ENCODE data around the gene CASQ1.

The CASQ1 gene

DNA sequence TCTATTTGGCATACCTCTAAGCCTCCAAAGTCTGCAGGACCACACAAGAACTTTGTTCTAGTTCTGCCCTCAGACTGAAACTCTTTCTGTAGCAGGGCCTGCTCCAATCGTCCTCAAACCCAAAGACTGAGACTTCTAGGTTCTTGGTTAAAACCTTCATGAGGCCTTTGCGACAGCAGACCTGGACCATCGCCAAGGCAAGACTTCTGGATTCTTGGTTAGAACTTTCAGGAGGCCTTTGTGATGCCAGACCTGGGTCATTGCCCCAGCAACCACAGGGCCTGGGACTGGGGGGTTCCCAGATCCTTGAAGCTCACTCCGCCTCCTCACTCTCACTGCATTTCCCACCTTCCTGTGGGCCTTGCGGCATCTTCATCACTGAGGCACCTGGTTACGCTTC is 39.1 kb upstream of the CASQ1 start, which contains the start of gene ATP1A4:
TSS of gene ATP1A4 (plus strand) at position 301 of the 400 bp plus-strand sequence. CDS start 438 bp downstream, outside the sequence.
- no peak for TF ChIP-seq ZNF274 (IDR thresholded peaks at IDR 0.05; ENCODE audit: low read depth, low read length)
- no peak for TF ChIP-seq YY1 (IDR thresholded peaks at IDR 0.05; ENCODE audit: insufficient read depth, insufficient read length)
- no peak for TF ChIP-seq SUZ12 (IDR thresholded peaks at IDR 0.05; ENCODE audit: extremely low read depth, insufficient read depth, insufficient read length)
- Histone ChIP-seq H3K9ac (ENCODE audit: insufficient read length, low read depth) (no peak within 1 kb of the TSS), H3K4me1 (ENCODE audit: insufficient read depth, insufficient read length) (no peaks in the 10 kb centered on the region), H3K36me3 (ENCODE audit: insufficient read depth, insufficient read length, low read length) (no peaks in the 10 kb centered on the region), H3K4me3 (ENCODE audit: insufficient read length, low read depth) (no peak within 1 kb of the TSS), H3K9me3 (ENCODE audit: insufficient read depth, low read length) (no peaks in the 10 kb centered on the region), H3K27me3 (ENCODE audit: insufficient read depth, insufficient read length) (no peaks in the 10 kb centered on the region)
- DNase-seq (ENCODE audit: low read depth, low spot score): no peak

DNA sequence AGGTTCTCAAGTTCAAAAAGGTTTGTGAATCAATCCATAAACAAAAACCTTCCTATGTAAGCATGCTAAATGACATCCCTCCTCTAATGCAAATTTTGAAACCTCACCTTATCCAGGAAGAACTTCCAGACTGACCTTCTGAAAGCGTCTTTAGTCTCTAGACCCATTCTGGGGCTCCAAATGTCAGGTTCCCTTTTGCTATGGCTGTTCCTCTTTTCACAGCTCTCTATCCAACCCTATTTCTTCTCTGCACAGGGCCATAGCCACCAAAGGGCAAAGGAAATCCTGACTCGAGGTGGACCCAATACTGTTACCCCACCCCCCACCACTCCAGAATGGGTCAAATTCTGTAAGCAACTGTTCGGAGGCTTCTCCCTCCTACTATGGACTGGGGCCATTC is 35.6 kb upstream of the CASQ1 start:
- Histone ChIP-seq H3K4me1 (ENCODE audit: insufficient read depth, insufficient read length) (no peaks in the 10 kb centered on the region), H3K27me3 (ENCODE audit: insufficient read depth, insufficient read length) (no peaks in the 10 kb centered on the region), H3K9me3 (ENCODE audit: insufficient read depth, low read length) (no peaks in the 10 kb centered on the region), H3K4me3 (ENCODE audit: insufficient read length, low read depth) (no peak overlapping the region), H3K36me3 (ENCODE audit: insufficient read depth, insufficient read length, low read length) (no peaks in the 10 kb centered on the region), H3K9ac (ENCODE audit: insufficient read length, low read depth) (no peak overlapping the region)
- no peak for DNase-seq (ENCODE audit: low read depth, low spot score)
- TF ChIP-seq YY1 (IDR thresholded peaks at IDR 0.05; ENCODE audit: insufficient read depth, insufficient read length): no peak
- no peak for TF ChIP-seq SUZ12 (IDR thresholded peaks at IDR 0.05; ENCODE audit: extremely low read depth, insufficient read depth, insufficient read length)

DNA sequence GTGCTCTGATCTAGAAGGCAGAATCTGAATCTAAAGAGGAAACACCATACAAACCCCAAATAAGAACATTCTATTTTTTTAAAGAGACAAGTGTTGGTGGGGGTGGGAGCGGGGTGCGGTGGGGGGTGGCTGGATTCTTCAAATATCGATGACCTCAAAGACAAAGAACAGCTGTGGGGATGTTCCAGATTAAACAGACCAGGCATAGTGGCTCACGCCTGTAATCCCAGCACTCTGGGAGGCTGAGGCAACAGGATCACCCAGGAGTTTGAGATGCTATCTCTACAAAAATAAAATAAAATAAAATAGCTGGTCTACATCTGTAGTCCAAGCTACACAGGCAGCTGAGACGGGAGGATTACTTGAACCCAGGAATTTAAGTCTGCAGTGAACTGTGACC is 34.0 kb upstream of the CASQ1 start:
- no peak overlapping the region for H3K4me3 ChIP-seq (ENCODE audit: insufficient read length, low read depth)
- DNase-seq (ENCODE audit: low read depth, low spot score): no peak

DNA sequence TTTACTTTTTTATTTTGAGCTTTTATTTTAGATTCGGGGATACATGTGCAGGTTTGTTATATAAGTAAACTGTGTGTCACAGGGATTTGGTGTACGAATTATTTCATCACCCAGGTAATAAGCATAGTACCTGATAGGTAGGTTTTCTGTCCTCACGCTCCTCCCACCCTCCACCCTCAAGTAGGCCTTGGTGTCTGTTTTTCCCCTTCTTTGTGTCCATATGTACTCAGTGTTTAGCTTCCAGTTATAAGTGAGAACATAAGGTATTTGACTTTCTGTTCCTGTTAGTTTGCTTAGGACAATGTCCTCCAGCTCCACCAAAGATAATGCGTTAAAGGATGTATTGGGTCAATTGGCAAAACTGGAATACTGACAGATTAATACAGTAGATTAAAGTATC is 33.2 kb upstream of the CASQ1 start:
- H3K4me1 ChIP-seq (ENCODE audit: insufficient read depth, insufficient read length): no peaks in the 10 kb centered on the region
- H3K4me3 ChIP-seq (ENCODE audit: insufficient read length, low read depth): no peak overlapping the region
- DNase-seq (ENCODE audit: low read depth, low spot score): no peak
- H3K9ac ChIP-seq (ENCODE audit: insufficient read length, low read depth): no peak overlapping the region
- no peaks in the 10 kb centered on the region for H3K36me3 ChIP-seq (ENCODE audit: insufficient read depth, insufficient read length, low read length)
- no peaks in the 10 kb centered on the region for H3K9me3 ChIP-seq (ENCODE audit: insufficient read depth, low read length)
- H3K27me3 ChIP-seq (ENCODE audit: insufficient read depth, insufficient read length): no peaks in the 10 kb centered on the region
- TF ChIP-seq YY1 (IDR thresholded peaks at IDR 0.05; ENCODE audit: insufficient read depth, insufficient read length): no peak
- no peak for TF ChIP-seq SUZ12 (IDR thresholded peaks at IDR 0.05; ENCODE audit: extremely low read depth, insufficient read depth, insufficient read length)
- TF ChIP-seq ZNF274 (IDR thresholded peaks at IDR 0.05; ENCODE audit: low read depth, low read length): no peak

More for the DNA sequence above, 34.0 kb upstream of the CASQ1 start:
- TF ChIP-seq ZNF274 (IDR thresholded peaks at IDR 0.05; ENCODE audit: low read depth, low read length): no peak
- TF ChIP-seq SUZ12 (IDR thresholded peaks at IDR 0.05; ENCODE audit: extremely low read depth, insufficient read depth, insufficient read length): no peak
- no peak for TF ChIP-seq YY1 (IDR thresholded peaks at IDR 0.05; ENCODE audit: insufficient read depth, insufficient read length)
- no peaks in the 10 kb centered on the region for H3K27me3 ChIP-seq (ENCODE audit: insufficient read depth, insufficient read length)
- no peaks in the 10 kb centered on the region for H3K9me3 ChIP-seq (ENCODE audit: insufficient read depth, low read length)
- no peaks in the 10 kb centered on the region for H3K36me3 ChIP-seq (ENCODE audit: insufficient read depth, insufficient read length, low read length)
- H3K9ac ChIP-seq (ENCODE audit: insufficient read length, low read depth): no peak overlapping the region
- H3K4me1 ChIP-seq (ENCODE audit: insufficient read depth, insufficient read length): no peaks in the 10 kb centered on the region

DNA sequence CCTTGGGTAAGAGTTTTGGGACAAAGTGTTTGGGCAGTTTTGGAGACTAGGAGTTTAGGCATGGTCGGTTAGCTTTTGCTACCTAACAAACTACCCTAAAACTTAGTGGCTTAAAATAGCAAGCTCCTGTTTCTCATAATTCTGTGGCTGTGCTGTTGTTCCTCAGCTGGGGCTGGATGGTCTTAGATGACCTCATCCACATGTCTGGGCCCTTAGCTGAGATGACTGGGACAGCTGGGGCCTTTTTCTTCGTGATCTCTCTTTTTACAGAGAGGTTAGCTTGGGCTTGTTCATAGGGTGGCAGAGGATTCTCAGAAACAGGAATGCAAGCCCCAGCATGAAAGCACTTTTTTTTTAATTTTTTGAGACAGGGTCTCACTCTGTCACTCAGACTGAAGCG is 32.3 kb upstream of the CASQ1 start:
- no peak overlapping the region for H3K9ac ChIP-seq (ENCODE audit: insufficient read length, low read depth)
- TF ChIP-seq SUZ12 (IDR thresholded peaks at IDR 0.05; ENCODE audit: extremely low read depth, insufficient read depth, insufficient read length) (no peak), ZNF274 (IDR thresholded peaks at IDR 0.05; ENCODE audit: low read depth, low read length) (no peak), YY1 (IDR thresholded peaks at IDR 0.05; ENCODE audit: insufficient read depth, insufficient read length) (no peak)
- peaks cover 3% of the 10 kb centered on the region for H3K4me1 ChIP-seq (ENCODE audit: insufficient read depth, insufficient read length)
- H3K9me3 ChIP-seq (ENCODE audit: insufficient read depth, low read length): no peaks in the 10 kb centered on the region
- no peak for DNase-seq (ENCODE audit: low read depth, low spot score)
- no peaks in the 10 kb centered on the region for H3K36me3 ChIP-seq (ENCODE audit: insufficient read depth, insufficient read length, low read length)
- no peak overlapping the region for H3K4me3 ChIP-seq (ENCODE audit: insufficient read length, low read depth)
- no peaks in the 10 kb centered on the region for H3K27me3 ChIP-seq (ENCODE audit: insufficient read depth, insufficient read length)

DNA sequence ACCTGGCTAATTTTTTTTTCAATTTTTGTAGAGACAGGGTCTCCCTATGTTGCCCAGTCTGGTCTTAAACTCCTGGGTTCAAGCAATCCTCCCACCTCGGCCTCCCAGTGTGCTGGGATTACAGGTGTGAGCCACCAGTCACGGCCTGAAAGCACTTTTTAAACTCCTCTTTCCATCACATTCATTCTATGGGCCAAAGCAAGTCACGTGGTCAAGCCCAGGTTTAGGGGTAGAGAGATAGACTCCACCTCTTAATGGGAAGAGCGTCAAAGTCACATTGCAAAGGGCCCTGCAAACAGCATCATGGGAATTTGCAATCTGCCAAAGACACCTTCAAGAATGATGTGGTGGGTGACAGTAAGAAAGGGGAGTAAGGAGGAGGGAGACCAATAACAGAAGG is 31.8 kb upstream of the CASQ1 start:
- H3K4me1 ChIP-seq (ENCODE audit: insufficient read depth, insufficient read length): peaks cover 3% of the 10 kb centered on the region
- no peak overlapping the region for H3K9ac ChIP-seq (ENCODE audit: insufficient read length, low read depth)
- no peaks in the 10 kb centered on the region for H3K9me3 ChIP-seq (ENCODE audit: insufficient read depth, low read length)
- no peak for TF ChIP-seq YY1 (IDR thresholded peaks at IDR 0.05; ENCODE audit: insufficient read depth, insufficient read length)
- no peak for TF ChIP-seq SUZ12 (IDR thresholded peaks at IDR 0.05; ENCODE audit: extremely low read depth, insufficient read depth, insufficient read length)
- TF ChIP-seq ZNF274 (IDR thresholded peaks at IDR 0.05; ENCODE audit: low read depth, low read length): no peak
- no peak overlapping the region for H3K4me3 ChIP-seq (ENCODE audit: insufficient read length, low read depth)
- DNase-seq (ENCODE audit: low read depth, low spot score): no peak
- H3K36me3 ChIP-seq (ENCODE audit: insufficient read depth, insufficient read length, low read length): no peaks in the 10 kb centered on the region
- no peaks in the 10 kb centered on the region for H3K27me3 ChIP-seq (ENCODE audit: insufficient read depth, insufficient read length)

DNA sequence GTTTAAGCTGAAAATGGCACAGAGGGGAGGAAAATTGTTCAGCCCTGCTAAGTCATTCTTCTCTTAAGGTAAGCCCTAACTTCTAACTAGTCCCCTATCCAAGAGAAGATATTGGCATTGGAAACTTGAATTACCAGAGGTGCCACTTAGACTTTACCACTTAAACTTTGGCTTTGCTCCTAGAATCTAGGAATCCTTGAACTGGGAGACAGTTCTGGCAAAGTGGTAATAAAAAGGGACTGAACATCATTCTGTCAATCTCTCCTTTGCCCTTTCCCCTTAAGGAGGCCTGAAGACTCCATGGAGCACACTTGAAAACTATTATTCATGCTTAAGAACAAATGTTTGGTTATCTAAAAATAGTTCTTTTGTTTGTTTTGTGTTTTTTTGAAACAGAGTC is 30.5 kb upstream of the CASQ1 start:
- no peak for TF ChIP-seq YY1 (IDR thresholded peaks at IDR 0.05; ENCODE audit: insufficient read depth, insufficient read length)
- TF ChIP-seq ZNF274 (IDR thresholded peaks at IDR 0.05; ENCODE audit: low read depth, low read length): no peak
- no peak for TF ChIP-seq SUZ12 (IDR thresholded peaks at IDR 0.05; ENCODE audit: extremely low read depth, insufficient read depth, insufficient read length)

More for the DNA sequence above, 30.5 kb upstream of the CASQ1 start:
- H3K9me3 ChIP-seq (ENCODE audit: insufficient read depth, low read length): no peaks in the 10 kb centered on the region
- no peaks in the 10 kb centered on the region for H3K36me3 ChIP-seq (ENCODE audit: insufficient read depth, insufficient read length, low read length)
- no peak for DNase-seq (ENCODE audit: low read depth, low spot score)
- H3K9ac ChIP-seq (ENCODE audit: insufficient read length, low read depth): no peak overlapping the region
- H3K27me3 ChIP-seq (ENCODE audit: insufficient read depth, insufficient read length): no peaks in the 10 kb centered on the region
- peaks cover 3% of the 10 kb centered on the region for H3K4me1 ChIP-seq (ENCODE audit: insufficient read depth, insufficient read length)
- H3K4me3 ChIP-seq (ENCODE audit: insufficient read length, low read depth): no peak overlapping the region

Measured in NT2/D1 (cell line).